Stromal cell of bone marrow (primary cell): ENCODE measurements around the gene SORCS1.

ENCODE experiments used
- DNase-seq: peaks from one replicate; pipeline ENCODE4 v3.0.0-alpha.2; 2012; ENCODE audit warnings: low read depth

Gene SORCS1

GRCh38 chr10:106741006-106741530 lies 423.4 kb downstream of the SORCS1 start:
- no peak for DNase-seq

GRCh38 chr10:106740071-106740470 lies 424.4 kb downstream of the SORCS1 start:
- no peak for DNase-seq

- DNase-seq: no peak
Measured at GRCh38 chr10:106734220-106734619, 430.3 kb downstream of the SORCS1 start.

- DNase-seq: no peak
Measured at GRCh38 chr10:106728232-106728631, 436.3 kb downstream of the SORCS1 start.

- no peak for DNase-seq
Measured at GRCh38 chr10:106727170-106727569, 437.3 kb downstream of the SORCS1 start.

- DNase-seq: no peak
Measured at GRCh38 chr10:106722524-106722923, 442.0 kb downstream of the SORCS1 start.

- no peak for DNase-seq
Measured at GRCh38 chr10:106720683-106721082, 443.8 kb downstream of the SORCS1 start.

GRCh38 chr10:106716381-106716780 lies 448.1 kb downstream of the SORCS1 start:
- DNase-seq: no peak

- no peak for DNase-seq
Measured at GRCh38 chr10:106714734-106715555, 449.6 kb downstream of the SORCS1 start.

GRCh38 chr10:106713846-106714245 lies 450.7 kb downstream of the SORCS1 start:
- DNase-seq: no peak

- DNase-seq: no peak
Measured at GRCh38 chr10:106712988-106713387, 451.5 kb downstream of the SORCS1 start.

- DNase-seq: no peak
Measured at GRCh38 chr10:106711313-106711906, 453.1 kb downstream of the SORCS1 start.

GRCh38 chr10:106708506-106708905 lies 456.0 kb downstream of the SORCS1 start:
- DNase-seq: no peak

GRCh38 chr10:106707657-106708056 lies 456.8 kb downstream of the SORCS1 start:
- DNase-seq: no peak

GRCh38 chr10:106706127-106706526 lies 458.4 kb downstream of the SORCS1 start:
- DNase-seq: no peak

GRCh38 chr10:106705681-106706100 lies 458.8 kb downstream of the SORCS1 start:
- peak; percentile 18 for DNase-seq

GRCh38 chr10:106696239-106696638 lies 468.3 kb downstream of the SORCS1 start:
- DNase-seq: no peak

- no peak for DNase-seq
Measured at GRCh38 chr10:106694696-106695095, 469.8 kb downstream of the SORCS1 start.

- no peak for DNase-seq
Measured at GRCh38 chr10:106682175-106682574, 482.3 kb downstream of the SORCS1 start.

- no peak for DNase-seq
Measured at GRCh38 chr10:106680061-106680460, 484.4 kb downstream of the SORCS1 start.

GRCh38 chr10:106679314-106679713 lies 485.2 kb downstream of the SORCS1 start:
- no peak for DNase-seq

- DNase-seq: no peak
Measured at GRCh38 chr10:106672517-106673175, 491.9 kb downstream of the SORCS1 start.

GRCh38 chr10:106661767-106662140 lies 502.8 kb downstream of the SORCS1 start:
- no peak for DNase-seq
